ENCODE measurements around the gene SOST. TPM values are rescaled to one million over a fixed set of nuclear protein-coding genes. Genes with fewer than 3 reads are reported as not detected.

SOST gene
- total and polyA plus RNA-seq, 8 donors, result not detected

GRCh38 chr17:43740541-43740940 lies 18.1 kb downstream of the SOST start:
- Histone ChIP-seq H3K36me3 (no peaks in the 10 kb centered on the region), H3K4me3 (no peak overlapping the region), H3K27ac (no peak overlapping the region), H3K9me3 (no peaks in the 10 kb centered on the region), H3K4me1 (no peaks in the 10 kb centered on the region), H3K27me3 (no peaks in the 10 kb centered on the region)
- WGBS, 2 donors, result 67 to 81% methylated on average over 4 of the region's 4 CpGs
- TF ChIP-seq, protein P1, sequence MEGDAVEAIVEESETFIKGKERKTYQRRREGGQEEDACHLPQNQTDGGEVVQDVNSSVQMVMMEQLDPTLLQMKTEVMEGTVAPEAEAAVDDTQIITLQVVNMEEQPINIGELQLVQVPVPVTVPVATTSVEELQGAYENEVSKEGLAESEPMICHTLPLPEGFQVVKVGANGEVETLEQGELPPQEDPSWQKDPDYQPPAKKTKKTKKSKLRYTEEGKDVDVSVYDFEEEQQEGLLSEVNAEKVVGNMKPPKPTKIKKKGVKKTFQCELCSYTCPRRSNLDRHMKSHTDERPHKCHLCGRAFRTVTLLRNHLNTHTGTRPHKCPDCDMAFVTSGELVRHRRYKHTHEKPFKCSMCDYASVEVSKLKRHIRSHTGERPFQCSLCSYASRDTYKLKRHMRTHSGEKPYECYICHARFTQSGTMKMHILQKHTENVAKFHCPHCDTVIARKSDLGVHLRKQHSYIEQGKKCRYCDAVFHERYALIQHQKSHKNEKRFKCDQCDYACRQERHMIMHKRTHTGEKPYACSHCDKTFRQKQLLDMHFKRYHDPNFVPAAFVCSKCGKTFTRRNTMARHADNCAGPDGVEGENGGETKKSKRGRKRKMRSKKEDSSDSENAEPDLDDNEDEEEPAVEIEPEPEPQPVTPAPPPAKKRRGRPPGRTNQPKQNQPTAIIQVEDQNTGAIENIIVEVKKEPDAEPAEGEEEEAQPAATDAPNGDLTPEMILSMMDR (IDR thresholded peaks at IDR 0.05), result no peak
- no peak for FAIRE-seq
- intact Hi-C loops (cut with DNase I), result no loop called here
- no peak for DNase-seq
- ATAC-seq, result no peak

DNA sequence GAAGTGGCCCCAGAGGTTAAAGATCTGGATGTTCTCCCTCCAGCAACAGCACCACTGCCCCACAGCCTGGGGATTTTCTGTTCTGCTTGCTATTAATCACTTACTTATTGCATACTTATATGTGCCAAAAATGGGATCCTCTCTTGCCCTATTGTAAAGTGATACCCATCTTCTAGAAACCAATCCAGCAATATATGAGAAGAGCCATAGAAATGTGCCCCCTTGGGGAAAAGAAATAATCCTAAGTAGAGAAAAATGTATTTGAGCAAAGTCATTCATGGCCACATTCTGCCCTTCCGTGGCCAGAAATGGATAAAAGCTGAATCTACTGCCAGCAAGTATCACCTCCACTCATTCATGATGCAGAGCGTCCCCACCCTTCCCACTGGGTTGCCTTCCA lies 20.9 kb downstream of the SOST start:
- intact Hi-C loops (cut with DNase I), result no loop called here
- Histone ChIP-seq H3K27me3 (no peaks in the 10 kb centered on the region), H3K36me3 (no peaks in the 10 kb centered on the region), H3K9me3 (no peaks in the 10 kb centered on the region), H3K4me1 (no peaks in the 10 kb centered on the region), H3K27ac (no peak overlapping the region), H3K4me3 (no peak overlapping the region)
- TF ChIP-seq, protein P1 (IDR thresholded peaks at IDR 0.05), result no peak
- ATAC-seq (no peak), FAIRE-seq (no peak), DNase-seq (no peak)
- 77 to 78% methylated on average over 2 of the region's 2 CpGs for whole genome bisulfite sequencing, 2 donors

- H3K27me3 ChIP-seq, result no peaks in the 10 kb centered on the region
- H3K36me3 ChIP-seq, result no peaks in the 10 kb centered on the region
- 85 to 93% methylated on average over 2 of the region's 2 CpGs for WGBS, 2 donors
- H3K4me3 ChIP-seq, result no peak overlapping the region
- ATAC-seq (no peak), FAIRE-seq (no peak), DNase-seq (no peak)
- H3K27ac ChIP-seq, result no peak overlapping the region
- no peaks in the 10 kb centered on the region for H3K4me1 ChIP-seq
- TF ChIP-seq, protein P1 (IDR thresholded peaks at IDR 0.05), result no peak
- intact Hi-C loops (cut with DNase I), result no loop called here
- no peaks in the 10 kb centered on the region for H3K9me3 ChIP-seq
These were observed 22.2 kb downstream of the SOST start for GRCh38 chr17:43736389-43736788.

- ATAC-seq (peak in 1 of 4 donors; percentile 12), FAIRE-seq (no peak), DNase-seq (no peak)
- no peaks in the 10 kb centered on the region for H3K9me3 ChIP-seq
- H3K4me3 ChIP-seq, result no peak overlapping the region
- H3K36me3 ChIP-seq, result no peaks in the 10 kb centered on the region
- no peak overlapping the region for H3K27ac ChIP-seq
- intact Hi-C loops (cut with DNase I), result no loop called here
- no peaks in the 10 kb centered on the region for H3K4me1 ChIP-seq
- H3K27me3 ChIP-seq, result no peaks in the 10 kb centered on the region
- WGBS, 2 donors, result 43 to 53% methylated on average over 5 of the region's 5 CpGs
- TF ChIP-seq, protein P1 (IDR thresholded peaks at IDR 0.05), result no peak
These were observed 24.2 kb downstream of the SOST start for GRCh38 chr17:43734376-43734775.

- no peaks in the 10 kb centered on the region for H3K36me3 ChIP-seq
- H3K9me3 ChIP-seq, result no peaks in the 10 kb centered on the region
- DNase-seq (no peak), ATAC-seq (no peak), FAIRE-seq (no peak)
- intact Hi-C loops (cut with DNase I), result no loop called here
- no peak overlapping the region for H3K4me3 ChIP-seq
- no peaks in the 10 kb centered on the region for H3K27me3 ChIP-seq
- H3K4me1 ChIP-seq, result no peaks in the 10 kb centered on the region
- TF ChIP-seq, protein P1 (IDR thresholded peaks at IDR 0.05), result no peak
- 65 to 87% methylated on average over 1 of the region's 1 CpG for WGBS, 2 donors
- H3K27ac ChIP-seq, result no peak overlapping the region
These were observed 24.6 kb downstream of the SOST start for GRCh38 chr17:43733956-43734355.
